Measurements from ENCODE around the gene PLEKHB2. TPM values are rescaled to one million over a fixed set of nuclear protein-coding genes. Genes with fewer than 3 reads are reported as not detected.
"Not testable (repeated sequence)": the region's sequence is repeated elsewhere in the genome, so short reads cannot be mapped to it uniquely, and the experiment has no call there.

PLEKHB2 gene
- total RNA-seq, 2 donors from 2014 or later: 73.8 to 150 TPM

DNA sequence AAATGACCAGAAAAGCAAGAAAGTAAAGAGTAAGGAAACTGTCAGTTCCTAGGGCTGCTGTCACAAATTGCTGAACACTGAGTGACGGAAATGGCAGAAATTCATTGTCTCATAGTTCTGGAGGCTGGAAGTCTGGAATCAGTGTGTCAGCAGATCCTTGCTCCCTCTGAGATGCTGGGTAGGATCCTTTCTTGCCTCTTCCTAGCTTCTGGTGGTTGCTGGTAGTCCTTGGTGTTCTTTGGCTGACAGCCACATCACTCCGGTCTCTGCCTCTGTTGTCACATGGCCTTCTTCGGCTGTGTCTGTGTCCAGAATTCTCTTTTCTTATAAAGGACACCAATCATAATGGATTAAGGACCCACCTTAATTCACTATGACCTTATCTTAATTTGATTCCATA is 21.9 kb downstream of the PLEKHB2 start:
- DNase-seq (no peak), ATAC-seq (no peak)
- intact Hi-C loops (cut with DNase I, micrococcal nuclease): no loop called here

DNA sequence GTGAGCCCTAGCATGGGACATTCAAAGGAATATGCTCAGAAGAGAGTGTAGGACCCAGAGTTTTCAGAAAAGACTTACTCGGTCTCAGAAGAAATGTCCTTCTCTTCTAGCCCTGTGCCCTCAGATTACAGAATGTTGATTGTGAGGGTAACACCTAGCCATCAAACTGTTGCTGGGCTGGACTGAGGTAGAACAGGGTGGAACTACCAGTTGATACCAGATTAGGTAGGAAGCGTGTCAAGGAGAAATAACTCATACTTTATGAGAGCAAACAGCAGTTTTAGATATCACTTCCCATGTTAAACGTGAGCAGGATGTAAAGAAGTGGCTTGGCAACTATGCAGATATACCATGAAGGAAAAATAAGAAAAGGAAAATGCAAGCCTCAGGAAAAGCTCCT is 22.8 kb downstream of the PLEKHB2 start:
- intact Hi-C loops (cut with DNase I, micrococcal nuclease): no loop called here
- DNase-seq: no peak
- peak; percentile 90 for ATAC-seq

DNA sequence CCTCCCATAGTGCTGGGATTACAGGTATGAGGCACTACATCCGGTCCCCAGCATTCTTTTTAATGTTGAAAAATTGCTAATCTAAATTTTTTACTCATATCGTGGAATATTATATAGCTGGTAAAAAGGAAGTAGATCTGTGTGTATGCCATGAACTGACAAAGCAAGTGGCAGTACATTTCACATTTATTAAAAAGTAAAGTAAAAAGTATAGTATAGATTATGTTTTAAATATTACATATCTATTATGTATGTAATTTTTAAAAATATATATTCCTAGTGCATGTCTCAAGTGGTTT is 25.1 kb downstream of the PLEKHB2 start:
- DNase-seq: no peak
- no peak for ATAC-seq
- intact Hi-C loops (cut with DNase I, micrococcal nuclease): no loop called here

- intact Hi-C loops (cut with DNase I, micrococcal nuclease): no loop called here
- no peak for DNase-seq
- ATAC-seq: no peak
These were observed 27.6 kb downstream of the PLEKHB2 start for GRCh38 chr2:131132729-131133128.

DNA sequence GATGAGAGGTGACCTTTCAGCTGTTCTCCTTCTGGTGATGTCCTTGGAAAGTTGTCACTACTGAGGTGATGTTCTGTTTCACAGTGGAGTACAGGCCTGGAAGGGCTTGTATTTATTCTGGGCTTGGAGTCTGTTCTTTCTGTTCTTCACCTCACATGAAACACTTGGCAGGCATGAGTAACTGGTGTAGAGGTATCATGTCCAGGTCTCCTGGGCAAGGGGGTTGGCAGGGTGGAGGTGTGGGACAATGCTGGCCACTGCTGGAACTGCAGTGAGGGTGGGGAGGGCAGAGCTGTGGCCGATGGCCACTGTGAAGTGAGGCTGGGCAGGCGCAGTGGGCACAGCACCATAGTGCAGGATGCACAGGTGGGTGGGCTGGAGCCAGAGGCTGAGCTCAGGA is 35.4 kb downstream of the PLEKHB2 start:
- DNase-seq (no peak), ATAC-seq (no peak)
- intact Hi-C loops (cut with DNase I, micrococcal nuclease): no loop called here

- intact Hi-C loops (cut with DNase I, micrococcal nuclease): no loop called here
- no peak for DNase-seq
- ATAC-seq: no peak
These were observed 37.7 kb downstream of the PLEKHB2 start for GRCh38 chr2:131142849-131143248.

DNA sequence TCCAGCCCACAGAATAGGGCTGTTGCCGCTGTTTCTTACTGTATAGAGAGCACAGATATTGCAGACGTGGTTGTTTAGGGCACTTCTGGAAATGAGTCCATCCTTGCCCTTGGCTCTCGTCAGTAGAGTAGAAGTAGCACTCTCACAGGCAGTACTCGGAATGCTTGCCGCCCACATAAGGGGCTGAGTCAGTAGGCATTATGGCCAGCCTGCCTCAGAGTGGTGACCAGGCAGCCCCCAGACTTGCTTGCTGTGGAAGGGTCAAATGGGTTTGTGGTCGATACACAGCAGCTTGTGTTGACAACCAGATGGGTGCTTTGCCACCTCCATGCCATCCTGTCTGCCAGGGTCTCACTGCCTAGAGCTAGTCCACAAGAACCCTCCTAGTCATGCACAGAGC is 38.7 kb downstream of the PLEKHB2 start:
- intact Hi-C loops (cut with DNase I, micrococcal nuclease): no loop called here
- ATAC-seq: no peak
- no peak for DNase-seq

- DNase-seq: no peak
- intact Hi-C loops (cut with DNase I, micrococcal nuclease): no loop called here
- no peak for ATAC-seq
These were observed 39.9 kb downstream of the PLEKHB2 start for GRCh38 chr2:131145040-131145439.

GRCh38 chr2:131146231-131146630 is 41.1 kb downstream of the PLEKHB2 start:
- ATAC-seq (no peak), DNase-seq (no peak)
- intact Hi-C loops (cut with DNase I, micrococcal nuclease): no loop called here

- no peak for ATAC-seq
- intact Hi-C loops (cut with DNase I, micrococcal nuclease): no loop called here
- no peak for DNase-seq
These were observed 41.6 kb downstream of the PLEKHB2 start for GRCh38 chr2:131146749-131147148.

DNA sequence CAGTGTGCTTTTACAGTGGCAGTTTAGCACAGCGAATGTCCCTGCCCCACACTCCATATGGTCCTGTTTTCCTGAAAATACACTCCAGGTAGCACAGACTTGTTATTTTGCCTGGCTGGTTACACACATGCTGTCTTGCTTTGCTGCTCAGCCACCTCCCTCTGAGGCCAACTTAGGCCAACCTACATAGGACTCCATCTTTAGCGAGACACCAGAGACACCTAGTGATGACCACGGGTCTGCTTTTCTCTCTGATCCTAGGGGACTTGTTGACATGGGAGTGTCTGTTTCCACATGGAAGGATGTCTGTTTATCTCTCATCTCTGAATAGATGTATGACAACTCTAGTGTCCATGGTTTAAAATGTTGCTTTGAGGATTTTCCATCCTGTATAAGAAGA is 43.3 kb downstream of the PLEKHB2 start:
- intact Hi-C loops (cut with DNase I, micrococcal nuclease): no loop called here
- ATAC-seq: peak; percentile 39
- DNase-seq: no peak

GRCh38 chr2:131150109-131150508 is 45.0 kb downstream of the PLEKHB2 start:
- DNase-seq; intact Hi-C loops (cut with DNase I, micrococcal nuclease); ATAC-seq: not testable (repeated sequence)

GRCh38 chr2:131151398-131151797 is 46.3 kb downstream of the PLEKHB2 start:
- no peak for ATAC-seq
- DNase-seq: no peak
- intact Hi-C loops (cut with DNase I, micrococcal nuclease): no loop called here

DNA sequence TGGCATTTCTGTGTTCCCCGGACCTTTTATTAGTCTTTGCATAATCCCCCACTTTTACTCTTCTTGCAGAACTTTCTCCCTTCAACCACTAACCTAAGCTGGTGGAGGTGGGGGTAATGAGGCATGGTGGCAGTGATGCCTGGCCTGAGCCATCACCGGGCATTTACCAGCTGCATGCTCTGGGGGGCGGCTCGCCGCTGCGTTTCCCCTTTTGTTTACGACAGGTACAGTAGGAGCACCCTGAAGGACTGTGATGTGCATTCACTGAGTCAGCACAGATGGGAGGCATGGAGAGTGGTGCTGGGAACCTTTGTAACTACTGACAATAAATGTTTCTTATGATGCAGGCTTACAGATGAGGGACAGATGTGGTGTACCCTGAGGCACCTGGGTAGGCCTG is 46.9 kb downstream of the PLEKHB2 start:
- ATAC-seq (no peak), DNase-seq (no peak)
- intact Hi-C loops (cut with DNase I, micrococcal nuclease): no loop called here

DNA sequence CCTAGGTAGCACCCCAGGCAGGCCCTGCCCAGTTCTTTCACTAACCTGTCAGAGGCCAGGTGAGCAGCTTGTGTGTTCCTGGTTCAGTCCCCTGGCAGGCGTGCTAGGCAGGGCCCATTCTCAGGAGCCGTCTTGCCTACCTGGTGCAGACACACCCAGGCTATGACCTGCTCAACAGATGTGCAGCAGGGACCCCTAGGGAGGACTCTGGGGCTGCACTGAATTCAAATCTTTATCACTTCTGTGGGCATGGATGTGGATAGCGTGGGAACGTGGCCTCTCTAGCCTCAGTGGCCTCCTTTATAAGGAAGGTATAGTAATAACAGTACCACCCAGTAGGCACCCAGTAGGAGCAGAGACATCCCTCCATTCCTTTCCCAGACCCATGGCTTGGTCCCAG is 48.4 kb downstream of the PLEKHB2 start:
- ATAC-seq (peak; percentile 8), DNase-seq (no peak)
- intact Hi-C loops (cut with DNase I, micrococcal nuclease): no loop called here

- ATAC-seq (peak; percentile 95), DNase-seq (peak in 1 of 2 donors; percentile 63)
- intact Hi-C loops (cut with DNase I, micrococcal nuclease): no loop called here
These were observed 49.0 kb downstream of the PLEKHB2 start for GRCh38 chr2:131154071-131154531.

DNA sequence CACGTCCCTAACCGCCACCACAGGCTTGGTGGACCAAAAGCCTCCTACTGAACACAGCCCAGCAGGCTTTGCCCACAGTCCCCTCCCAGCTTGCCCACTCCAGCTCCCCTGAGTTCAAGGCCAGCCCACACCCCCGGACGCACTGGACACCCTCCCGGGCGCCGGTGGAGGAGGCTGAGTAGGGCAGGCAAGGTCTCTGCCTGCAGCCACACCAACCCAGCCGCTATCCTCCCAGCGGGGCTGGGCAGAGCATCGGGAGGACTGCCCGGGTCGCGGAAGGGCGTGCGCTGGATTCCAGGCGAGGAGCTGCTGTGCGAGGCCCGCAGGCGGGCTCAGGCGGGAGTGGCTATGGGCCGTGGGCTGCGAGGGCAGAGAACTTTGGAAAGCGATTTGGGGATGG is 49.5 kb downstream of the PLEKHB2 start:
- DNase-seq (no peak), ATAC-seq (no peak)
- intact Hi-C loops (cut with DNase I, micrococcal nuclease): no loop called here

GRCh38 chr2:131155208-131155855 is 50.2 kb downstream of the PLEKHB2 start:
- no peak for ATAC-seq
- DNase-seq: no peak
- intact Hi-C loops (cut with DNase I, micrococcal nuclease): no loop called here

- ATAC-seq (no peak), DNase-seq (no peak)
- intact Hi-C loops (cut with DNase I, micrococcal nuclease): no loop called here
These were observed 51.5 kb downstream of the PLEKHB2 start for GRCh38 chr2:131156452-131157149.

GRCh38 chr2:131165562-131165961 is 60.4 kb downstream of the PLEKHB2 start:
- intact Hi-C loops (cut with DNase I, micrococcal nuclease); ATAC-seq; DNase-seq: not testable (repeated sequence)

DNA sequence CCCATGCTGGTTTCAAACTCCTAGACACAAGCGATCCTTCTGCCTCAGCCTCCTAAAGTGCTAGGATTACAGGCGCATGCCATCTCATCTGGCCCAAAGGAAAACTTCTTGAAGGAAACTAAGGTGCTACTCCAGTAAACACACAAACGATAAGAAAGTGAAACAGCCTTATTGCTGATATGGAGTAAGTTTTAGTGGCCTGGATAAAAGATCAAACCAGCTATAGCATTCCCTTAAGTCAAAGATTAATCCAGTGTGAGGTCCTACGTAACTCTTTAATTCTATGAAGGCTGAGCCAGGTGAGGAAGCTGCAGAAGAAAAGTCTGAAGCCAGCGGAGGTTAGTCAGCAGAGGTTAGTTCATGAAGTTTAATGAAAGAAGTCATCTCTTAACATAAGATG is 63.4 kb downstream of the PLEKHB2 start:
- intact Hi-C loops (cut with DNase I, micrococcal nuclease): no loop called here
- DNase-seq (no peak), ATAC-seq (peak; percentile 97)

Measured in left colon (tissue), 2 donors.